ENCODE data around the gene FARP1.

Gene FARP1

DNA sequence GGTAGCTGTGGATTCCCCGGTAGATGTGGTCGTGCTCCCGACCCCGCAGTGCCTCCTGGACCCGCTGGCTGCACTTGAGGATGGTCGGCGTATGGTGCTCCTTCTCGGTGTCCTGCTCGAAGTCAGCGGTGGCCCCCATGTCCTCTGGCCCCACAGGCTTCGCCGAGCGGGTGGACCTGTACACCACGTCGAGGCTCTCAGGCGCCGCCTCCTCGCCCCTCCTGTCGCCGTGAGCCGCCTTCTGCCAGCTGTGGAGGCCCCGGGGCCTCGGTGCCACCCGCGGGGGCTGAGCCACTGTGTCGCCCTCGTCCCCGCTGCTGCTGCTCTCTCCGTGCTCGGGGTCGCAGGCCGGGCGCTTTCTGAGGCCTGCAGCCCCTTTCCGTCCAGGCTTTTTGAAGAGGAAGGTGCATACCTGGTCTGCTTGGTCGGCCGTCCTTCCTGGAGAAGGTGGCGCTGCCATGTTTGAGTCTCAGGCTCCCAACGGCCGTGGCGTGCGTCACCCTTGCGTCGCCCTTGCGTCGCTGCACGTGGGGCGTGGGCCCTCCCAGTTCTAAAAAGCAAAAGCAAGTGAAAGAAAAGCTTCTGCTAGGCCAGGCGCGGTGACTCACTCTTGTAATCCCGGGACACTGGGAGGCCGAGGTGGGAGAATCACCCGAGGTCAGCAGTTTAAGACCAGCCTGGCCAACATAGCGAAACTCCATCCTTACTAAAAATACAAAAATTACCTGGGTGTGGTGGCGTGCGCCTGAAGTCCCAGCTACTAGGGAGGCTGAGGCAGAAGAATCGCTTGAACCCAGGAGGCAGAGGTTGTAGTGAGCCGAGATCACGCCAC lies 34.1 kb downstream of the FARP1 start, which contains the start of gene RNF113B:
TSS of gene RNF113B (minus strand) at position 493 of the 832 bp plus-strand sequence. CDS start at position 460, 33 bp downstream.
- DNase-seq: no peak

GRCh38 chr13:98180092-98180491 lies 37.2 kb downstream of the FARP1 start:
- DNase-seq: no peak

GRCh38 chr13:98181111-98181815 lies 38.4 kb downstream of the FARP1 start:
- no peak for DNase-seq

DNA sequence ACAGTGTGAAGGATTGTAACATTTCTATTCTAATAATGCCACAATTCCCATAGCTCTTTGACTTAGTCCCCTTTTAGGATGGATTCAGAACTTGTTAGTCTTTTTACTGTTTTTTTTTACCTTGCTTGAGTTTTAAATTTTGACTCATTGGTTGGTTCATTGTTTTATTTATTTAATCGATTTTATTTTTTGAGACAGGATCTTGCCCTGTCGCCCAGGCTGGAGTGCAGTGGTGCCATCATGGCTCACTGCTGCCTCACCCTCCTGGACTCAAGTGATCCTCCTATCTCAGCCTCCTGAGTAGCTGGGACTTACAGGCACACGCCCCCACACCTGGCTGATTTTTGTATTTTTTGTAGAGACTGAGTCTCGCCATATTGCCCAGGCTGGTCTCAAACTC lies 39.3 kb downstream of the FARP1 start:
- no peak for DNase-seq

GRCh38 chr13:98182589-98182988 lies 39.7 kb downstream of the FARP1 start:
- no peak for DNase-seq

- no peak for DNase-seq
These were observed 41.9 kb downstream of the FARP1 start for GRCh38 chr13:98184792-98185191.

GRCh38 chr13:98187155-98187964 lies 44.5 kb downstream of the FARP1 start:
- DNase-seq: no peak

DNA sequence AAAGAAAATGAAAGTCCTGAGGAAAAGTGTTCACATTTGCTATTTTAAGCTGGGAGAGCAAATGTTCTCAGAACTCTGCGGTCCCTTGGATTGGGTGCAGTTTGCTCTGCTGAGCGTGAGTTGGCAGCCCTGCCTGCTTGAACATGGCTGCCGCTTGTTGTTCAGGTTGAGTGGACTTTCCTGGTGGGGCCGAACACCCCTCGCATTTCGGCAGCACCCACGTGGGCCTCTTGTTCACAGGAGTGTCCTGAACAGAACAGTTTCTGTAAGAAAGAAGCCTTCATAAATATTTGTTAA lies 45.0 kb downstream of the FARP1 start:
- no peak for DNase-seq

DNA sequence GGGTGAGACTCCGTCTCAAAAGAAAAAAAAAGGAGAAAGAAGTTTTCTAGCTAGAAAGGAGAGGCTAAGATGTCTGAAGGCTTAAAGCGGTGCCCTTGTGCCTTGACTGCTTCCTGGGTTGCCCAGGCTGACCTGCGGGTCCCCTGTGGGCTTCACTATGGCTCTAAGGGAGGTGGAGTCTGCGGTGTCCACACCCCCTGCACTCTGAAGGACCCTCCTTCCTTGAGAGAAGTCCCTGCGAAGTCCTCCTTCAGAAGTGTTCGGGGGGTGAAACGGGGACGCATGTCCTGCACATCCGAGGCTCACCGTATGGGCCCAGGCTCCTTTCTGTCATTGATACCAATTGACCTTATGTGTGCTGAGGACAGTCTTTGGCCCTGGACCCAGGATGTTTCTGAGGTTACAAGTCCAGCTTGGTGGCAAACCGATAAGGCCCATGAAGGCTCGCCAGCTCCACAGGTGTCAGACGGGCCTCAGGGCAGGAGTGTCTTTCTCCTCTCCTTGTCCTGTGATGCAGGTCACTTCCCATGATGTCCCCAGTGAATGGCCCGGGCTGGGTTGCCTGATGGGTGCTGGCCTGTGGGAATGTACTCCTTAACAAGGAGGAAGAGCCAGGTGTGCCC lies 45.8 kb downstream of the FARP1 start:
- DNase-seq: no peak

DNA sequence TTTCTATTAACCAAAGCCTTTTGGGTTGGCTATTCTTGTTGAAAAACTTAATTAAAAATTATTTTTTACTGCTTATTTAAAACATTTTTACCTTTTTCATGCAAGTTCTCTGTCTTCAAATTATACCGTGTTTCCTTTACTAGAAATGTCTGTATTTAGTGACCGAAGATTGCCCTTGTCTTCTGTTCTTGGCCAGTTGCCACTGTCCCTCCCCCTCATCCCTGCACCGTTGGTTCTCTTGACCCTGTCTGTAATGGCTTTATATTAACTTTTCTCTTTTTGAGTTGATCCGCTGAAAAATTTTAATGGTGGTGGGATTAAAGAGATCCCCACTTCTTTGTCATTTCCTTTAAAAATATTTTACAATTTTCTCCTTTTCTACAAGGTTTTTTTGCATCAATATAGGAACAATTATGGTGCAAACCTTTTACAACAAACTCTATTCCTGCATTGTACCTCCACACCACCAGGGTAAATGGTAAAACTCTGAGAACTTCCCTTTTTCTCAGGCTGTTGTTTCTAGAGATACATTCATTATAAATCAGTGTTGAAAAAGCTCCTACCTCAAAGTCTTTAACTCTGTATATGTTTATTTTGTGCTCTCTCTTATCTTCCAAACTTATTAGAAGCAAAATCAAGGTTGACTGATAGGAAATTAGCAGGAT lies 47.1 kb downstream of the FARP1 start:
- peak; percentile 10 for DNase-seq

GRCh38 chr13:98190889-98191444 lies 48.1 kb downstream of the FARP1 start:
- no peak for DNase-seq

- DNase-seq: no peak
These were observed 49.1 kb downstream of the FARP1 start for GRCh38 chr13:98192008-98192407.

DNA sequence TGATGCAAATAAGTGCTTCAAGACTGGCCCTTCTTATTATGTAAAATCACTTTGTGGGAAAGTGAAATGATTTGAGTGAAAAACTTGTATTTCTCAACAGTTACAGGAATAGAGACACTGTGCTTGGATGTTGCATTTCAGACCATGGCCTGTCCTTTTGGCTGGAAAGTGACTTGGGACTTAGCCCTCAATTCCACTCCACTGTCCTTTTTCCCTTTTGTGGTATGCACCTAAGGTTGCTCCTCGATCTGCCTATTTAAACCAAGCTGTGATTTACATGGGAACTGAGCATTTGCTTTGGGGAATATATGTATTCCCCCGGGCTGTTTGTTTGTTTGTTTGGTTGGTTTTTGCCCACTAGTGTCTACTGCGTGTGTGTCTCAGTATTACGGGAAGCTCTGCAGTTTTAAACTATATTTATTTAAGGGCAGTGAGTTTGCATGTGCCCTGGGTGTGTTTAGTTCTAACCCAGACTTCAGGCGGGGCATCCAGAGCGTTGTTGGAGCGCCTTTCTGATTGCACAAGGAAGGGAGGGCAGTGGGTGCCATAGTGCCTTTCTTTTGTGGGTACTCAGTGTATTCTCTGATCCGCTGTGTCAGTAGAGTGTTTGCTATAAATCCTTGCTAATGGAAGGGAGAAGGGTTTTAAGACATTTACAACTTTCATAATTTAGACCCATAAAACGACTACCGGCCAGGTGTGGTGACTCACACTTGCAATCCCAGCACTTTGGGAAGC lies 52.3 kb downstream of the FARP1 start:
- no peak for DNase-seq

- no peak for DNase-seq
These were observed 55.8 kb downstream of the FARP1 start for GRCh38 chr13:98198683-98199082.

GRCh38 chr13:98199480-98199879 lies 56.6 kb downstream of the FARP1 start:
- DNase-seq: no peak

- no peak for DNase-seq
These were observed 57.5 kb downstream of the FARP1 start for GRCh38 chr13:98200211-98200878.

GRCh38 chr13:98201189-98201588 lies 58.3 kb downstream of the FARP1 start:
- DNase-seq: no peak

DNA sequence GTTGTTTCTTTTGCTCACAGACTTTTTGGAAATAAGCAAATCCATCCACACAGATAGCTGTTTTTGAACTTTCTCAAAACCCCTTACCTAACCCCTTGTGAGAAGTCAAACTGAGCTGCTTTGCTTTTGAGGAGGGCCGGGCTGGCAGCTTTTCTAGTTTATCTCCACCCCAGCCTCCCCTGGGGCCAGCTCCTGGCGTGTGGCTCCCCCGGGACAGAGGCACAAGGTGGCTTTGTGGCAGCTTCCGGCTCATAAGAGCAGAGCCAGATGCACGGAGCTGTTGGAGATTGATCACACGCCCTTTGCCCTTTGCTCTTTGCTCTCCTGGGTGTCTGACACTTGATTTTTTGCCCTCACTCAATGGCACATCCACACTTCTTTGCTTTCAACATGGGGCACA lies 59.1 kb downstream of the FARP1 start:
- DNase-seq: no peak

GRCh38 chr13:98203646-98204326 lies 60.9 kb downstream of the FARP1 start:
- DNase-seq: no peak

- no peak for DNase-seq
These were observed 61.7 kb downstream of the FARP1 start for GRCh38 chr13:98204546-98204945.
